ENCODE results near the gene HNRNPH2.

HNRNPH2 gene

DNA sequence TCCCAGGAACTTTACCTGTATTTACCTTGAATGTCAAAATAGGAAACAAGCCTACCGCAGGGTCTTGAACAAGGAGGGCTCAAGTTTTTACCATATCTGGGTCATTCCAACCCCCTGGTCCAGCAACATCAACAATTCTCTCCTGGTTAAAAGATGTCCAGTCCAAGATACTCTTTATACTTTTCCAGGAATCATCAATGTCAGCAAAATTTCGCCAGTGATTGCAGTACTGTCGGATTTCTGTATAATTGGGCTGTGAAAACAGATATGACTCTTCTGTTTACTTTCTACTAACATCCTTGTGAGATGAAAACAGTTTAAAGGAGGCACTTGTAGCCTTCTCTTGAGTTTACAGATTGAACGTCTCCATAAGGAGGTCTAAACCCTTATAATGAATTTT lies 9.3 kb upstream of the HNRNPH2 start:
- no peak for TF ChIP-seq TAF1 (IDR thresholded peaks at IDR 0.05; ENCODE audit: borderline replicate concordance, low read depth, low read length)
- TF ChIP-seq POLR2AphosphoS5 (IDR thresholded peaks at IDR 0.05; ENCODE audit: low read depth, low read length) = no peak
- no peak for TF ChIP-seq POLR2A (IDR thresholded peaks at IDR 0.05; ENCODE audit: low read depth, low read length)
- DNase-seq (ENCODE audit: insufficient read length) = no peak
- no peak for FAIRE-seq

DNA sequence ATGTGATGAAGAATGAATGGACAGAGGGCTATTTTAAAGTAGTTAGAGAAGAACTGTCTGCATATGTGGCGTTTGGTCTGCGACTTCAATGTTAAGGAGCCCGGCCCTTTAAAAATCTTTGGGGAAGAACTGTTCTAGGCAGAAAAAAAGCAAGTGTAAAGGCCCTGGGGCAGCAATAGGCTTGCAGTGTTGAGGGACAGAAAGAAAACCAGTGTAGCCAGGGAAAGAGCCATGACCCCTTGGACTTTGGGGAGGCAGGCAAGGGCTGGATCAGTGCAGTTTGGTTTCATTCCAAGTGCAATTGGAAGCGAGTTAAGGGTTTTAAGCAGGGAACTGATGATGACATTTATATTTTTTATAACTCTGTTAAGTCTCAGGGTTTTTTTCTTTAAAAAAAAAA lies 8.2 kb upstream of the HNRNPH2 start:
- FAIRE-seq = no peak

DNA sequence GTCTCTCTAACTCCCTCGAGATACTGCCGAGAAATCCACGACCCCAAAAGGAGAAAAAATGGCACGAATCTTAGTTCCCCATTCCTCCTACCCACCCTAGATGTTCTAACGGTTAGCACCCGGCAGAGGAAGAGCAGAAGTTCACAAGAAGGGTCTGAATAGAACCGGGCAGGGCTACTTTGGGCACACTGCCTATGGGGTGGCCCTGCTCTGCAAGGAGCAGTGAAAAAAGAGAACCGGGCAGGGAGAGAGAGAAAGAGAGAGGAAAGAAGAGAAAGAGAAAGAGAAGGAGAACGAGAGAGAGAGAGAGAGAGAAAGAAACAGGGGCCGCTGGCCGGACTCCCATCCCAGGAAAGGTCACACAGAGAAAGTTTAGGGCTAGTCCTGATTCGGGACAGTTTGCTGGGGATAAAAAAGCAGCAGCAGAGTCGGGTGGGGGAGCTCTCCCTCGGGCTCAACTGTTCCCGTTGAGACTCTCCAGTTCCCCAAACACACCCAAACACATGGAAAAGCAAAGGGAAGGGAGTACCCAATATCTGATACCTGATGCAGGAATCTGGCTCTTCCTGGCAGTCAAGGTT lies 765 bp upstream of the HNRNPH2 start:
- DNase-seq (ENCODE audit: insufficient read length) = no peak
- no peak for TF ChIP-seq POLR2A (IDR thresholded peaks at IDR 0.05; ENCODE audit: low read depth, low read length)
- TF ChIP-seq POLR2AphosphoS5 (IDR thresholded peaks at IDR 0.05; ENCODE audit: low read depth, low read length) = no peak
- TF ChIP-seq TAF1 (IDR thresholded peaks at IDR 0.05; ENCODE audit: borderline replicate concordance, low read depth, low read length) = no peak
- FAIRE-seq = no peak

More for the DNA sequence above, 8.2 kb upstream of the HNRNPH2 start:
- TF ChIP-seq TAF1 (IDR thresholded peaks at IDR 0.05; ENCODE audit: borderline replicate concordance, low read depth, low read length) = no peak
- no peak for TF ChIP-seq POLR2AphosphoS5 (IDR thresholded peaks at IDR 0.05; ENCODE audit: low read depth, low read length)
- TF ChIP-seq POLR2A (IDR thresholded peaks at IDR 0.05; ENCODE audit: low read depth, low read length) = no peak
- DNase-seq (ENCODE audit: insufficient read length) = no peak

DNA sequence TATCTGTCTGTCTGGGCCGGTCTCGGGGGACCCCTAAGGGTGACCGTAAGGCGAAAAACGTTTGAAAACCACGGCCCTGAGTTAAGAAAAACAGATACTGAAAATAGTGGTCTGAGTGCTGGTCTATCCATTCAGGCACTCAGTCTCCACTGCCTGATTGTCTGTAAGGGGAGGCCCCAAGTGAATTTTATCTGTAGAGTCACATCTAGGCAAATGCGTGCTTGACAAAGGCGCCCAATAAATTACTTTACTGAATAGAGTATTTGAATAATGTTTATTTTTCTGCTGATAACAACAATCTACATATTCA lies 465 bp downstream of the HNRNPH2 start:
- no peak for FAIRE-seq
- TF ChIP-seq POLR2A (IDR thresholded peaks at IDR 0.05; ENCODE audit: low read depth, low read length) (peak; percentile 25; the same call in 1 of the 2 replicates), TAF1 (IDR thresholded peaks at IDR 0.05; ENCODE audit: borderline replicate concordance, low read depth, low read length) (no peak)

DNA sequence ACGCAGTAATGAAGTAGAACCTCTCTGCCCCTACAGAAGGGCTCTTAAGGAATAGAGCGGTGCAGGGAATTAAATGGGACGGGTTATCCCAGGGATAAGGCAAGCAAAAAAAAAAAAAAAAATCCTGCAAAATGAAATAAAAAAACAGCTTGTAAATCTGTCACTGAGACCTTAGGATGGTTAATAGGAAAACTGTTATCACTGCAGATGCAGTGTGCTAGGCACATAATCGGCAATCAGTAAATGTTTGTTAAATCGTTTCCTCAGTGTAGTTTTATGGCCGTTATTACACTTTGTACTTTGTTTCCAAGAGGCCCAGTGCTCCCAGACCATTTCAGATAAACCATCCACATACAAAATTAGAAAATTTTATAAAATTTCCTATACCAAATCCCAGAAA lies 1.0 kb downstream of the HNRNPH2 start:
- FAIRE-seq = no peak
- TF ChIP-seq POLR2A (IDR thresholded peaks at IDR 0.05; ENCODE audit: low read depth, low read length) = no peak
- TF ChIP-seq TAF1 (IDR thresholded peaks at IDR 0.05; ENCODE audit: borderline replicate concordance, low read depth, low read length) = no peak
- TF ChIP-seq POLR2AphosphoS5 (IDR thresholded peaks at IDR 0.05; ENCODE audit: low read depth, low read length) = no peak
- DNase-seq (ENCODE audit: insufficient read length) = no peak

More for the DNA sequence above, 465 bp downstream of the HNRNPH2 start:
- DNase-seq (ENCODE audit: insufficient read length) = no peak

DNA sequence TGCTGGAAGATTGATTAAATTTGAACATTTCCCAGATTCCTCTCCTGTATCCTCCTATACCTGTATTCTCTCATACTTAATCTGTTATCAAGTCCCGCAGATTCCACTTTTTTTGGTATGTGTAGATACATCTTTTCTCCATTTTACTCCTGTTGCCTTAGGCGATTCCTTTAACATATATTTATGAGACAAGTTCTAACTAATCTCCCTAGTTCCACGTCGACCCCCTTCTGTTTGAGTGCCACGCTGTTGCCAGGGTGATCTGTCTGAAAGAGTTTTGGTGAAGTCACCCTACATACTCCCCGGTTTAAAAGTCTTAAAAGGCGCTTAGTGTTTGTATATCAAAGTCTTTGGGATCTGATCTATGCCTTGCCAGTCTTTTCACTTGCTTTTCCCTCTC lies 2.4 kb downstream of the HNRNPH2 start:
- TF ChIP-seq POLR2A (IDR thresholded peaks at IDR 0.05; ENCODE audit: low read depth, low read length) = no peak
- DNase-seq (ENCODE audit: insufficient read length) (no peak), FAIRE-seq (no peak)

DNA sequence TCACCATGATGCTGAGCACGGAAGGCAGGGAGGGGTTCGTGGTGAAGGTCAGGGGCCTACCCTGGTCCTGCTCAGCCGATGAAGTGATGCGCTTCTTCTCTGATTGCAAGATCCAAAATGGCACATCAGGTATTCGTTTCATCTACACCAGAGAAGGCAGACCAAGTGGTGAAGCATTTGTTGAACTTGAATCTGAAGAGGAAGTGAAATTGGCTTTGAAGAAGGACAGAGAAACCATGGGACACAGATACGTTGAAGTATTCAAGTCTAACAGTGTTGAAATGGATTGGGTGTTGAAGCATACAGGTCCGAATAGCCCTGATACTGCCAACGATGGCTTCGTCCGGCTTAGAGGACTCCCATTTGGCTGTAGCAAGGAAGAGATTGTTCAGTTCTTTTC lies 4.0 kb downstream of the HNRNPH2 start:
- TF ChIP-seq POLR2A (IDR thresholded peaks at IDR 0.05; ENCODE audit: low read depth, low read length) (no peak), TAF1 (IDR thresholded peaks at IDR 0.05; ENCODE audit: borderline replicate concordance, low read depth, low read length) (no peak), POLR2AphosphoS5 (IDR thresholded peaks at IDR 0.05; ENCODE audit: low read depth, low read length) (no peak)
- no peak for FAIRE-seq
- no peak for DNase-seq (ENCODE audit: insufficient read length)

DNA sequence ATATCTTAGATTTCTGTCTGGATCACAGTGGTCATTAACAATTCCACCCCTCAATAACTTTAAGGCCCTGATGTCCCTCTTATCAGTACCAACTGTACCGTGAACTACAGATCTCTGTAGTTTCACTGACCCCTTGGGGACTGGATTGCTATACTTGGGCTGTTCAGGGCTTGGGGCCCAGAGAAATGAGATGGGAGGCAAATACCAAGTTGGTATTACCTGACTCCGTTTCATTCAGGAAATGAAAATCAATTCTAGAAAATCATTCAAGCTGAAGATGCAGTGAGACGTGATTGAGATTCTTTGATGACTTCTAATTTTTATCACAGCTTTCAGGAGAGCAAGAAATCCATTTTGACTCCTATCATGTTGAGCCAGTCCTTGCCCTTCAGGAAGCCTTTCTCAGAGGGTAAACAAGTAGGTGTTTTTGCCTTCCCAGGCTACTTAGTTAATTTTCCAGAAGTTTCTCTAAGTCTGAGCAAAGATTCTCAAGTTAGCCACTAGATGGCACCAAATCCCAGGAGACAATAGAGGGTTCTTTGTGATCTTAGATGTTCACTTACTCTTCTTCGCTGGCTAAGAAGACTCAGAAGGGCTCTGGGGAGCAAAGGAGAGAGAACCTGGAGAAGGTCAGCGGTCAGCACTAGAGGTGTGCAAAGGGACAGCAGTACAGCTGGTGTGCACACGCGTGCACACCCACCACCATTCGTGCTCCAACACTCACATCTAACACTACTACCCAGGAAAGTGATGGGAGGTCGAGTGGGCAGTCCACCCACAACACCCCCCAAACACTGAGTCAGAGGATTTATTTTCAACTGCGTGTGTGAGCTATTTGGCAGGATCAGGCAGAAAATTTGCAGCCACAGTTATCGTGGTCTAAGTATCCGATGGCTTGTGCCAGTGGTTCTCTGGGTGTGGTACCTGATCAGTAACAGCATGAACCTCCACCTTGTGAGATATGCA lies 7.4 kb downstream of the HNRNPH2 start:
- TF ChIP-seq POLR2A (IDR thresholded peaks at IDR 0.05; ENCODE audit: low read depth, low read length) (no peak), POLR2AphosphoS5 (IDR thresholded peaks at IDR 0.05; ENCODE audit: low read depth, low read length) (no peak), TAF1 (IDR thresholded peaks at IDR 0.05; ENCODE audit: borderline replicate concordance, low read depth, low read length) (no peak)
- FAIRE-seq (peak; percentile 95), DNase-seq (ENCODE audit: insufficient read length) (peak; percentile 24)

DNA sequence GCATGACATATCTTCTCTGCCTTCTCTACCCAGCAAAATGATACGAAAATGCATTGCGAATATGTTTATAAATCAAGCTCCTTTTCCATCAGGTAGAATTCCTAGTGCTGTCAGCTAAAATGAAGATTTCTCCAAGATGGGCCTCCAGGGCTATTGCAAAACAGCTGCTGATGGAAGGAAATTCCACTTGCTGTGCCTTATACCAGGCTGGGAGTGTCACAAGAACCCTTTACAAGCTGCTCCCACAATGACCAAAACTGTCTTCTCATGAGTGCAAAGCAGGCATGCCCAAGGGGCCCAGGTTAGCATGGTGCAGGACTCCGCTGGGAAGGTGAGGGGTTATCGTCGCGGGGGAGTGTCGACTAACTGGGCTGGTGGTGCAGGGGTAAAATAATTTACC lies 8.7 kb downstream of the HNRNPH2 start:
- TF ChIP-seq POLR2AphosphoS5 (IDR thresholded peaks at IDR 0.05; ENCODE audit: low read depth, low read length) = no peak
- no peak for TF ChIP-seq POLR2A (IDR thresholded peaks at IDR 0.05; ENCODE audit: low read depth, low read length)
- DNase-seq (ENCODE audit: insufficient read length) (no peak), FAIRE-seq (no peak)

DNA sequence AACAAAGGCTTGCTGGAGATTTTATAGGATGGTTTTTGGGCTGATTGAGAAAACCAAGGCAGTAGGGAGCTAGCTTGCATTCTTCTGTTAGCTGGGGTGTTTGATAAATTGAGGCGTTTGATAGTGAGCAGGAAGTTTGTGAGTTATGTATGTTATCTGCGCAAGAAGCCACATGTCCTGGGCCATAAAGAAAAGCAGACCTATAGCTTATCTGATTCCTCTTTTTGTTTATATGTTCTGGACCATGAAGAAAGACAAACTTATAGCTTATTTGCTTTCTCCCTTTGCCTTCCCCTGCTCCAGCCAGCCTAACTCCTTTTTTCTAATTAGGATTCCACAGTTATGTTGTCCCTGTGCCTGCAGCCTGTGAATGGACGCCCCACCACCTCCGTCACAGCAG lies 9.2 kb downstream of the HNRNPH2 start:
- TF ChIP-seq POLR2A (IDR thresholded peaks at IDR 0.05; ENCODE audit: low read depth, low read length) = no peak
- TF ChIP-seq TAF1 (IDR thresholded peaks at IDR 0.05; ENCODE audit: borderline replicate concordance, low read depth, low read length) = no peak
- TF ChIP-seq POLR2AphosphoS5 (IDR thresholded peaks at IDR 0.05; ENCODE audit: low read depth, low read length) = no peak
- peak; percentile 46 for FAIRE-seq
- no peak for DNase-seq (ENCODE audit: insufficient read length)

DNA sequence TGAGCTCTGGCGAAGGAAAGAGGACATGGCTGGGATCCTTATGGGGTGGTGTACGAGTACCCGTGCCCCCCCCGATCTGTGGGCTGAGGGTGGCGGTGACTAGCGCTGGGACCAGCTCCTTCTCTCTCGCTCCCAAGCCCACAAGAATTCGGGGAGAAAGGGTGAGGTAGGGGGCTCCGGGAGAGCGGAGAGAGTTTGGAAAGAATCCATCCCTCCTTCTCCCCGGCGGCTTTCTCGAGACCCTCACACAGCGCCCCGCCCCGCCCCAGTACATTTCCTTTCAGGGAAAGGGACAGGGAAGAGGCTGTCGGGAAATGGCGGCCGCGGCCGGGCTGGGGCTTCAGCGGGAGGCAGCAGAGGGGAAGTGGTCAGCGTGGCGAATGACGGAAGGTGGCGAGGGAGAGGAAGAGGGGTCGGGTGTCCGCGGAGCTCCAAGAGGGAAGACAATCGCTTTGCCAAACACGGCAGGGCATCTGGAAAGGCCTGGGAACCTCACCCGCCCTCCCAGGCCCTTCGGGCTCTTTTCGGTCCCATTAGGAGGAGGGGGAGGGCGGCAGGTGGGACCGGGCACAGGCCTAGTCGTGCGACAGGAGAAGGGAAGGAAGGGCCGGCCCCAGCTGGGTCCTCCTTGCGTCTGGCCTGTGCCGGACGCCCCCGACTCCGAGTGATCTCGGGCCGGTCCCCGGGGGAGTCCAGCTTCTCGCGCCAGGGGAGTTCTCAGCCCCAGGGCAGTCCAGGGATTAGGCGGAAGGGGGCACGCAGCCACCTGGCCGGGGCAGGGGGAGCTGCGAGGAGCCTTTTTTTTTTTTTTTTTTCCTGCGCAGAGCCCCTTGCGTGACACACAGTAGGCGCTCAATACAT lies 10.2 kb downstream of the HNRNPH2 start:
- DNase-seq (ENCODE audit: insufficient read length) (peak; percentile 39), FAIRE-seq (peak; percentile 65)
- peak; percentile 63; the same call in 1 of the 2 replicates for TF ChIP-seq POLR2A (IDR thresholded peaks at IDR 0.05; ENCODE audit: low read depth, low read length)
- TF ChIP-seq TAF1 (IDR thresholded peaks at IDR 0.05; ENCODE audit: borderline replicate concordance, low read depth, low read length) = peak; percentile 54; the same call in 1 of the 2 replicates
- TF ChIP-seq POLR2AphosphoS5 (IDR thresholded peaks at IDR 0.05; ENCODE audit: low read depth, low read length) = peak; percentile 54

All from GM12892 (cell line).